K562 (cell line): ENCODE results near the gene HBM. TPM values are rescaled to one million over a fixed set of nuclear protein-coding genes. Genes with fewer than 3 reads are reported as not detected.
A peak's percentile ranks its signal among the peaks of the same experiment; 100 is the strongest.

Experiments
- CEBPG ChIP-seq, 3 experiments: fragments of 200-800 bp in 1 of 3; sonication (Bioruptor generic) in 1 of 3; sonication (generic) in 1 of 3; formaldehyde crosslinking in 1 of 3; IDR thresholded peaks in 2 of 3; conservative IDR thresholded peaks in 1 of 3; 2 replicates each; pipeline versions ENCODE4 v1.6.1 to v1.8.0; 2016 to 2022; ENCODE audit warnings: missing compliant biosample characterization in 2 of 3, missing genetic modification characterization in 2 of 3, mild to moderate bottlenecking in 1 of 3, missing genetic modification reagents in 1 of 3
- CHAMP1 ChIP-seq: fragments of 450-650 bp; IDR thresholded peaks from 2 replicates; pipeline ENCODE4 v1.6.1; 2016; ENCODE audit warnings: mild to moderate bottlenecking
- CTBP1 ChIP-seq: fragments of 450-650 bp; IDR thresholded peaks from 2 replicates; pipeline ENCODE4 v1.6.1; 2016; ENCODE audit warnings: borderline replicate concordance
- CTCF ChIP-seq, 3 experiments: IDR thresholded peaks in 2 of 3; conservative IDR thresholded peaks in 1 of 3; 2 replicates each; pipeline ENCODE4 v1.5.1; 2011 to 2012; ENCODE audit warnings: low read length in 3 of 3, mild to moderate bottlenecking in 3 of 3, control low read depth in 2 of 3, improper control_type of control experiment in 1 of 3, inconsistent platforms in 1 of 3, low read depth in 1 of 3, mixed read lengths in 1 of 3, moderate library complexity in 1 of 3; ENCODE audit not compliant: insufficient read depth in 2 of 3
- MAX ChIP-seq: sonication (generic); formaldehyde crosslinking; IDR thresholded peaks from 2 replicates; pipeline ENCODE4 v1.9.0; 2022; ENCODE audit warnings: mild to moderate bottlenecking, missing genetic modification reagents
- NFATC3 ChIP-seq: fragments of 450-650 bp; IDR thresholded peaks from 2 replicates; pipeline ENCODE4 v1.6.1; 2017; ENCODE audit warnings: mild to moderate bottlenecking
- NR4A1 ChIP-seq, 2 experiments: fragments of 250-450 bp in 1 of 2; fragments of 450-650 bp in 1 of 2; sonication (Bioruptor Pico) in 1 of 2; IDR thresholded peaks; 2 replicates each; pipeline versions ENCODE4 v1.4.0 to v1.6.1; 2016 to 2020; ENCODE audit warnings: mild to moderate bottlenecking in 2 of 2, missing compliant biosample characterization in 1 of 2, missing genetic modification characterization in 1 of 2, moderate library complexity in 1 of 2
- POLR2A ChIP-seq: fragments of 450-650 bp; conservative IDR thresholded peaks from 2 replicates; pipeline ENCODE4 v1.6.1; 2016
- RBFOX2 ChIP-seq: fragments of 200-400 bp; formaldehyde crosslinking; IDR thresholded peaks from 2 replicates; pipeline ENCODE4 v1.6.1; 2017; ENCODE audit warnings: low read depth, mild to moderate bottlenecking, low read length, moderate library complexity
- SUPT5H ChIP-seq: fragments of 450-650 bp; IDR thresholded peaks from 2 replicates; pipeline ENCODE4 v1.6.1; 2016
- TBP ChIP-seq: optimal IDR thresholded peaks from 2 replicates; pipeline ENCODE3; 2011; ENCODE audit warnings: low read depth, low read length, improper control_type of control experiment
- THRAP3 ChIP-seq: fragments of 450-650 bp; IDR thresholded peaks from 2 replicates; pipeline ENCODE4 v1.6.1; 2016; ENCODE audit warnings: mild to moderate bottlenecking, inconsistent platforms, borderline replicate concordance
- ZBTB1 ChIP-seq: sonication (generic); formaldehyde crosslinking; IDR thresholded peaks from 2 replicates; pipeline ENCODE4 v1.8.1; 2023; ENCODE audit warnings: missing genetic modification reagents, low read depth, mild to moderate bottlenecking, borderline replicate concordance
- ZNF780A ChIP-seq: fragments of 250-450 bp; sonication (Bioruptor Pico); IDR thresholded peaks from 2 replicates; pipeline ENCODE4 v1.5.0; 2021; ENCODE audit warnings: mild to moderate bottlenecking
- polyA plus RNA-seq, 8 experiments: library from polyadenylated mRNA; depleted of rRNA in 4 of 8; stranded (reverse) in 5 of 8; unstranded in 3 of 8; fragments of >200 nt; fragmentation: Nextera tagmentation in 2 of 8; fragmentation: Illumina TruSeq in 1 of 8; extraction: Ambion mirVana in 2 of 8; extraction: Trizol in 1 of 8; gene quantifications; 2 replicates each; pipeline versions ENCODE4 v1.2.1 to v1.2.3, GENCODE V29; 2011 to 2014; ENCODE audit warnings: inconsistent platforms in 1 of 8, missing spikeins in 1 of 8
- total RNA-seq, 7 experiments: library from RNA; depleted of rRNA in 6 of 7; stranded (reverse); fragments of >200 nt in 6 of 7; fragmentation: Illumina TruSeq in 2 of 7; extraction: Trizol in 2 of 7; gene quantifications; 2 replicates each; pipeline versions ENCODE4 v1.2.1 to v1.2.3, GENCODE V29; 2011 to 2021; ENCODE audit warnings: low replicate concordance in 1 of 7
- TF ChIP-seq, protein P1 (sequence below): fragments of 250-450 bp; sonication (Bioruptor Pico); IDR thresholded peaks from 2 replicates; pipeline ENCODE4 v1.4.0; 2020
- TF ChIP-seq, protein P2 (sequence below): fragments of 250-450 bp; sonication (Bioruptor Pico); IDR thresholded peaks from 2 replicates; pipeline ENCODE4 v1.5.0; 2021; ENCODE audit warnings: mild to moderate bottlenecking, borderline replicate concordance

HBM gene
- total and polyA plus RNA-seq, 9 of the 15 experiments (the other 6 are each of a cell fraction or from before 2014, with no cell fraction given), result not detected

- TF ChIP-seq RBFOX2, result peak; percentile 29
- no peak for TF ChIP-seq ZNF780A
- TF ChIP-seq, protein P1, sequence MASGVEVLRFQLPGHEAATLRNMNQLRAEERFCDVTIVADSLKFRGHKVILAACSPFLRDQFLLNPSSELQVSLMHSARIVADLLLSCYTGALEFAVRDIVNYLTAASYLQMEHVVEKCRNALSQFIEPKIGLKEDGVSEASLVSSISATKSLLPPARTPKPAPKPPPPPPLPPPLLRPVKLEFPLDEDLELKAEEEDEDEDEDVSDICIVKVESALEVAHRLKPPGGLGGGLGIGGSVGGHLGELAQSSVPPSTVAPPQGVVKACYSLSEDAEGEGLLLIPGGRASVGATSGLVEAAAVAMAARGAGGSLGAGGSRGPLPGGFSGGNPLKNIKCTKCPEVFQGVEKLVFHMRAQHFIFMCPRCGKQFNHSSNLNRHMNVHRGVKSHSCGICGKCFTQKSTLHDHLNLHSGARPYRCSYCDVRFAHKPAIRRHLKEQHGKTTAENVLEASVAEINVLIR (CRISPR knock-in tag), result no peak
- TF ChIP-seq CTBP1, result 0 out of 2 replicates have a peak, but pooled peaks have one; percentile 3
- 0 out of 2 replicates have a peak, but pooled peaks have one; percentile 4 for TF ChIP-seq SUPT5H
- TF ChIP-seq, protein P2, sequence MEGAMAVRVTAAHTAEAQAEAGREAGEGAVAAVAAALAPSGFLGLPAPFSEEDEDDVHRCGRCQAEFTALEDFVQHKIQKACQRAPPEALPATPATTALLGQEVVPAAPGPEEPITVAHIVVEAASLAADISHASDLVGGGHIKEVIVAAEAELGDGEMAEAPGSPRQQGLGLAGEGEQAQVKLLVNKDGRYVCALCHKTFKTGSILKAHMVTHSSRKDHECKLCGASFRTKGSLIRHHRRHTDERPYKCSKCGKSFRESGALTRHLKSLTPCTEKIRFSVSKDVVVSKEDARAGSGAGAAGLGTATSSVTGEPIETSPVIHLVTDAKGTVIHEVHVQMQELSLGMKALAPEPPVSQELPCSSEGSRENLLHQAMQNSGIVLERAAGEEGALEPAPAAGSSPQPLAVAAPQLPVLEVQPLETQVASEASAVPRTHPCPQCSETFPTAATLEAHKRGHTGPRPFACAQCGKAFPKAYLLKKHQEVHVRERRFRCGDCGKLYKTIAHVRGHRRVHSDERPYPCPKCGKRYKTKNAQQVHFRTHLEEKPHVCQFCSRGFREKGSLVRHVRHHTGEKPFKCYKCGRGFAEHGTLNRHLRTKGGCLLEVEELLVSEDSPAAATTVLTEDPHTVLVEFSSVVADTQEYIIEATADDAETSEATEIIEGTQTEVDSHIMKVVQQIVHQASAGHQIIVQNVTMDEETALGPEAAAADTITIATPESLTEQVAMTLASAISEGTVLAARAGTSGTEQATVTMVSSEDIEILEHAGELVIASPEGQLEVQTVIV (CRISPR knock-in tag), result no peak
- peak; percentile 3 for TF ChIP-seq TBP
- peak; percentile 4; the same call in 1 of the 2 replicates for TF ChIP-seq MAX
- TF ChIP-seq ZBTB1 (CRISPR knock-in tag), result 0 out of 2 replicates have a peak, but pooled peaks have one; percentile 1
- no peak for TF ChIP-seq NFATC3
- peak; percentile 88 to 95 (median 90); a peak in 5 of 6 replicates for TF ChIP-seq CTCF (IDR thresholded peaks at IDR 0.05 in 2 of 3, conservative IDR thresholded peaks at IDR 0.05 in 1 of 3; ENCODE audit: insufficient read depth in 2 of 3, low read depth in 1 of 3, low read length in 3 of 3)
- no peak for TF ChIP-seq NR4A1 (CRISPR knock-in tag; IDR thresholded peaks at IDR 0.05)
- 0 out of 2 replicates have a peak, but pooled peaks have one; percentile 18 for TF ChIP-seq NR4A1 (tag; IDR thresholded peaks at IDR 0.05)
- TF ChIP-seq CHAMP1, result no peak
- no peak for TF ChIP-seq THRAP3
- peak; percentile 25; the same call in 1 of the 2 replicates for TF ChIP-seq POLR2A
- TF ChIP-seq CEBPG (CRISPR knock-in tag; IDR thresholded peaks at IDR 0.05), result no peak
- no peak for TF ChIP-seq CEBPG (tag; conservative IDR thresholded peaks at IDR 0.05 in 1 of 2, IDR thresholded peaks at IDR 0.05 in 1 of 2)
Measured at GRCh38 chr16:181565-182021, 15.8 kb downstream of the HBM start (continued).
